Vagina (tissue), 2 donors: Measurements from ENCODE around the gene AP3M1. TPM values are rescaled to one million over a fixed set of nuclear protein-coding genes. Genes with fewer than 3 reads are reported as not detected.

Experiments
- DNase-seq, 2 donors: peaks; one replicate each; pipeline ENCODE4 v3.0.0-alpha.2; 2017; ENCODE audit errors: extremely low spot score in 2 of 2
- H3K27ac ChIP-seq: fragments of 200-600 bp; sonication (generic); one replicate; pipeline ENCODE4 v1.5.1; 2019
- H3K27me3 ChIP-seq: fragments of 200-600 bp; sonication (generic); one replicate; pipeline ENCODE4 v1.5.1; 2019
- H3K36me3 ChIP-seq, 2 donors: fragments of 200-600 bp; sonication (generic); one replicate each; pipeline ENCODE4 v1.5.1; 2017 to 2019
- H3K4me1 ChIP-seq: fragments of 200-600 bp; sonication (generic); one replicate; pipeline ENCODE4 v1.5.1; 2019
- H3K4me3 ChIP-seq, 2 donors: fragments of 200-600 bp; sonication (generic); 1 replicate in 1 of 2; 2 replicates in 1 of 2; pipeline ENCODE4 v1.5.1; 2016 to 2019
- H3K9me3 ChIP-seq: fragments of 200-600 bp; sonication (generic); one replicate; pipeline ENCODE4 v1.5.1; 2019
- POLR2A ChIP-seq, 2 donors: fragments of 450-650 bp; IDR thresholded peaks; one replicate each; pipeline ENCODE4 v1.6.1; 2017; ENCODE audit warnings: antibody characterized with exemption in 2 of 2, mild to moderate bottlenecking in 2 of 2, moderate library complexity in 2 of 2
- POLR2AphosphoS5 ChIP-seq, 2 donors: sonication (generic); formaldehyde crosslinking; IDR thresholded peaks; one replicate each; pipeline ENCODE4 v1.9.0; 2017; ENCODE audit warnings: antibody characterized with exemption in 2 of 2, mild to moderate bottlenecking in 2 of 2, low read depth in 1 of 2; ENCODE audit not compliant: insufficient read depth in 1 of 2
- intact Hi-C: fragments of 100-400 bp; cut with DNase I; formaldehyde crosslinking; loops from one replicate; pipeline ENCODE4 v1.15.1; 2023
- total RNA-seq: library from RNA; depleted of rRNA; stranded (reverse); fragments of >200 nt; gene quantifications from one replicate; pipeline ENCODE4 v1.2.3, GENCODE V29; 2016
- TF ChIP-seq, protein P1 (sequence below), 3 experiments: fragments of 450-650 bp in 2 of 3; fragments of 200-600 bp in 1 of 3; sonication (generic) in 1 of 3; IDR thresholded peaks; one replicate each; pipeline ENCODE4 v1.5.1; 2017 to 2019; ENCODE audit warnings: antibody characterized with exemption in 3 of 3, mild to moderate bottlenecking in 2 of 3, moderate library complexity in 2 of 3

AP3M1 gene
- total RNA-seq, 1 donor from 2014 or later = 19.6 TPM

DNA sequence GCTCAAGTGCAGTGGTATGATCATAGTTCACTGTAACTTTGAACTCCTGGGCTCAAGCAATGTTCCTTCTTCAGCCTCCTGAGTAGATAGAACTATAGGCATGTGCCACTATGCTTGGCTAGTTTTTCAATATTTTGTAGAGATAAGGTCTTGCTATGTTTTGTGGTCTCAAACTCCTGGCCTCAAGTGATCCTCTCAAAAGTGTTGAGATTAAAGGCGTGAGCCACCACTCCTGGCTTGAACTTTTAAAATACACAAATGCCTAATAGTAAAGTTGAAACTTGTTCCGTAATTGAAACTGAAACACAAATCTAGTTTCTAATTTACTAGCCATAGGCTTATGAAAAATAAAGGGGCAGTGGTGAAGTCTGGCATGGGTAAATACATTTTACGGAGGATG is 65.7 kb downstream of the AP3M1 start:
- no peaks in the 10 kb centered on the region for H3K27me3 ChIP-seq
- intact Hi-C loops = no loop called here
- peaks cover 33% of the 10 kb centered on the region for H3K4me1 ChIP-seq
- no peaks in the 10 kb centered on the region for H3K9me3 ChIP-seq
- TF ChIP-seq POLR2AphosphoS5 (IDR thresholded peaks at IDR 0.05; ENCODE audit: insufficient read depth in 1 of 2, low read depth in 1 of 2) (no peak), POLR2A (IDR thresholded peaks at IDR 0.05) (no peak)
- TF ChIP-seq, protein P1, sequence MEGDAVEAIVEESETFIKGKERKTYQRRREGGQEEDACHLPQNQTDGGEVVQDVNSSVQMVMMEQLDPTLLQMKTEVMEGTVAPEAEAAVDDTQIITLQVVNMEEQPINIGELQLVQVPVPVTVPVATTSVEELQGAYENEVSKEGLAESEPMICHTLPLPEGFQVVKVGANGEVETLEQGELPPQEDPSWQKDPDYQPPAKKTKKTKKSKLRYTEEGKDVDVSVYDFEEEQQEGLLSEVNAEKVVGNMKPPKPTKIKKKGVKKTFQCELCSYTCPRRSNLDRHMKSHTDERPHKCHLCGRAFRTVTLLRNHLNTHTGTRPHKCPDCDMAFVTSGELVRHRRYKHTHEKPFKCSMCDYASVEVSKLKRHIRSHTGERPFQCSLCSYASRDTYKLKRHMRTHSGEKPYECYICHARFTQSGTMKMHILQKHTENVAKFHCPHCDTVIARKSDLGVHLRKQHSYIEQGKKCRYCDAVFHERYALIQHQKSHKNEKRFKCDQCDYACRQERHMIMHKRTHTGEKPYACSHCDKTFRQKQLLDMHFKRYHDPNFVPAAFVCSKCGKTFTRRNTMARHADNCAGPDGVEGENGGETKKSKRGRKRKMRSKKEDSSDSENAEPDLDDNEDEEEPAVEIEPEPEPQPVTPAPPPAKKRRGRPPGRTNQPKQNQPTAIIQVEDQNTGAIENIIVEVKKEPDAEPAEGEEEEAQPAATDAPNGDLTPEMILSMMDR (IDR thresholded peaks at IDR 0.05) = no peak
- peaks cover 0 to 37% of the 10 kb centered on the region in 2 donors for H3K36me3 ChIP-seq
- no peak for DNase-seq
- H3K27ac ChIP-seq = no peak overlapping the region
- H3K4me3 ChIP-seq = no peak overlapping the region

- no peaks in the 10 kb centered on the region for H3K27me3 ChIP-seq
- intact Hi-C loops = no loop called here
- no peak overlapping the region for H3K4me3 ChIP-seq
- H3K9me3 ChIP-seq = no peaks in the 10 kb centered on the region
- H3K27ac ChIP-seq = no peak overlapping the region
- TF ChIP-seq, protein P1 (IDR thresholded peaks at IDR 0.05) = no peak
- TF ChIP-seq POLR2A (IDR thresholded peaks at IDR 0.05) (no peak), POLR2AphosphoS5 (IDR thresholded peaks at IDR 0.05; ENCODE audit: insufficient read depth in 1 of 2, low read depth in 1 of 2) (no peak)
- H3K36me3 ChIP-seq = peaks cover 0 to 23% of the 10 kb centered on the region in 2 donors
- H3K4me1 ChIP-seq = peaks cover 30% of the 10 kb centered on the region
- no peak for DNase-seq
Measured at GRCh38 chr10:74083304-74083703, 67.3 kb downstream of the AP3M1 start.

GRCh38 chr10:74081941-74082718 is 68.5 kb downstream of the AP3M1 start:
- H3K4me1 ChIP-seq = peaks cover 28% of the 10 kb centered on the region
- H3K27ac ChIP-seq = no peak overlapping the region
- H3K9me3 ChIP-seq = no peaks in the 10 kb centered on the region
- intact Hi-C loops = no loop called here
- H3K4me3 ChIP-seq = no peak overlapping the region
- H3K27me3 ChIP-seq = no peaks in the 10 kb centered on the region
- DNase-seq = no peak
- H3K36me3 ChIP-seq = peaks cover 0 to 23% of the 10 kb centered on the region in 2 donors
- TF ChIP-seq, protein P1 (IDR thresholded peaks at IDR 0.05) = no peak
- TF ChIP-seq POLR2AphosphoS5 (IDR thresholded peaks at IDR 0.05; ENCODE audit: insufficient read depth in 1 of 2, low read depth in 1 of 2) = no peak
- TF ChIP-seq POLR2A (IDR thresholded peaks at IDR 0.05) = no peak

DNA sequence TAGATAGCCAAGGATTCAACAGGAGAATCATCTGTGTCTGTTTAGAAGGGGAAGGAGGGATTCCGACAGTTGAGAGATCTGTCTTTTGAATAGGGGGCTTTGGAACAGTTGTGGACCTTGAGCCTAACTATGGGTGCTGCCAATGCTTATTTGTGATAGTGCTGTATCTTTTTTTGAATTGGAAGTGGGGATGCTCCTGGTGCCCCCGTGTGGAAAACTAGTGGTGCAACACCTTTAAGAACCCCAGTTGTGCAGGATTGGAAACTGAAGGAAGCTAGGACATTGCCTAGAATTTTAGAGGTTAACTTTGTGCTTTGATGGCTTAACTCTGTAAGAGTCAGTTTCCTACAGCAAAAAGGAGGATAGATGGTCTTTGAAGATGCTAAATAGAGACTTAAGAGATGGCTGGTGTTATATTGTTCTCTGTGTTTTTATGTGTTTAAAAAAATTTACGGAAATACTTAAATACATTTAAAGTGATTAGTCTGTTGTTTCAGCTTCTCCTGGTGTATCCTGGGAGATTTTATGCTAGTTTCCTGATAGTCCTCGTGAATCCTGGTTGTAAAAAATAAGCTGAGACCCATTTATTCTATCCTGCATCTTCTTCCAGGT is 69.3 kb downstream of the AP3M1 start:
- no peak overlapping the region for H3K27ac ChIP-seq
- TF ChIP-seq, protein P1 (IDR thresholded peaks at IDR 0.05) = peak; percentile 53 to 85 (median 63)
- no peak for TF ChIP-seq POLR2AphosphoS5 (IDR thresholded peaks at IDR 0.05; ENCODE audit: insufficient read depth in 1 of 2, low read depth in 1 of 2)
- TF ChIP-seq POLR2A (IDR thresholded peaks at IDR 0.05) = no peak
- peaks cover 28% of the 10 kb centered on the region for H3K4me1 ChIP-seq
- no peak for DNase-seq
- H3K4me3 ChIP-seq = no peak overlapping the region
- H3K27me3 ChIP-seq = no peaks in the 10 kb centered on the region
- peaks cover 0 to 26% of the 10 kb centered on the region in 2 donors for H3K36me3 ChIP-seq
- no peaks in the 10 kb centered on the region for H3K9me3 ChIP-seq
- intact Hi-C loops = no loop called here
